Neural crest cell (in vitro differentiated cells): Measurements from ENCODE around the gene C22orf39. TPM values are rescaled to one million over a fixed set of nuclear protein-coding genes. Genes with fewer than 3 reads are reported as not detected.

Source experiments
- DNase-seq: peaks from one replicate; pipeline ENCODE4 v3.0.0; 2021; ENCODE audit warnings: low read depth, mixed read lengths, low spot score
- H3K27ac Mint-ChIP-seq: one replicate; pipeline ENCODE4 v1.8.0; 2021; ENCODE audit warnings: mild to moderate bottlenecking, mixed read lengths; ENCODE audit not compliant: unreplicated experiment
- H3K27me3 Mint-ChIP-seq: 2 replicates; pipeline ENCODE4 v1.8.0; 2021; ENCODE audit warnings: low read depth, mild to moderate bottlenecking, mixed read lengths
- H3K36me3 Mint-ChIP-seq: 2 replicates; pipeline ENCODE4 v1.8.0; 2021; ENCODE audit warnings: low read depth, mild to moderate bottlenecking, mixed read lengths
- H3K4me1 Mint-ChIP-seq: 2 replicates; pipeline ENCODE4 v1.8.0; 2021; ENCODE audit warnings: mixed read lengths
- H3K4me3 Mint-ChIP-seq: one replicate; pipeline ENCODE4 v1.8.0; 2021; ENCODE audit warnings: mild to moderate bottlenecking, mixed read lengths
- H3K9me3 Mint-ChIP-seq: 2 replicates; pipeline ENCODE4 v1.8.0; 2021; ENCODE audit warnings: mixed read lengths
- total RNA-seq: library from RNA; stranded (reverse); gene quantifications from 2 replicates; pipeline ENCODE4 v1.2.1, GENCODE V29; 2021
- TF ChIP-seq, protein P1 (sequence below): fragments of 200-600 bp; sonication (generic); conservative IDR thresholded peaks from 2 replicates; pipeline ENCODE4 v1.5.0; 2021; ENCODE audit warnings: antibody characterized with exemption, mild to moderate bottlenecking

C22orf39 gene
- total RNA-seq, 1 donor from 2014 or later = 38.0 TPM

GRCh38 chr22:19483481-19484244, 36.2 kb upstream of the C22orf39 start:
- H3K27ac Mint-ChIP-seq = no peak overlapping the region
- no peak overlapping the region for H3K4me3 Mint-ChIP-seq
- no peaks in the 10 kb centered on the region for H3K27me3 Mint-ChIP-seq
- peaks cover 18% of the 10 kb centered on the region for H3K4me1 Mint-ChIP-seq
- TF ChIP-seq, protein P1, sequence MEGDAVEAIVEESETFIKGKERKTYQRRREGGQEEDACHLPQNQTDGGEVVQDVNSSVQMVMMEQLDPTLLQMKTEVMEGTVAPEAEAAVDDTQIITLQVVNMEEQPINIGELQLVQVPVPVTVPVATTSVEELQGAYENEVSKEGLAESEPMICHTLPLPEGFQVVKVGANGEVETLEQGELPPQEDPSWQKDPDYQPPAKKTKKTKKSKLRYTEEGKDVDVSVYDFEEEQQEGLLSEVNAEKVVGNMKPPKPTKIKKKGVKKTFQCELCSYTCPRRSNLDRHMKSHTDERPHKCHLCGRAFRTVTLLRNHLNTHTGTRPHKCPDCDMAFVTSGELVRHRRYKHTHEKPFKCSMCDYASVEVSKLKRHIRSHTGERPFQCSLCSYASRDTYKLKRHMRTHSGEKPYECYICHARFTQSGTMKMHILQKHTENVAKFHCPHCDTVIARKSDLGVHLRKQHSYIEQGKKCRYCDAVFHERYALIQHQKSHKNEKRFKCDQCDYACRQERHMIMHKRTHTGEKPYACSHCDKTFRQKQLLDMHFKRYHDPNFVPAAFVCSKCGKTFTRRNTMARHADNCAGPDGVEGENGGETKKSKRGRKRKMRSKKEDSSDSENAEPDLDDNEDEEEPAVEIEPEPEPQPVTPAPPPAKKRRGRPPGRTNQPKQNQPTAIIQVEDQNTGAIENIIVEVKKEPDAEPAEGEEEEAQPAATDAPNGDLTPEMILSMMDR = no peak
- DNase-seq = no peak
- H3K9me3 Mint-ChIP-seq = no peaks in the 10 kb centered on the region
- peaks cover 7% of the 10 kb centered on the region for H3K36me3 Mint-ChIP-seq

- no peak for DNase-seq
- TF ChIP-seq, protein P1 = no peak
- no peak overlapping the region for H3K4me3 Mint-ChIP-seq
- peaks cover 28% of the 10 kb centered on the region for H3K4me1 Mint-ChIP-seq
- no peaks in the 10 kb centered on the region for H3K27me3 Mint-ChIP-seq
- H3K36me3 Mint-ChIP-seq = peaks cover 7% of the 10 kb centered on the region
- no peak overlapping the region for H3K27ac Mint-ChIP-seq
- no peaks in the 10 kb centered on the region for H3K9me3 Mint-ChIP-seq
Observed at GRCh38 chr22:19482297-19482696, 34.8 kb upstream of the C22orf39 start.

DNA sequence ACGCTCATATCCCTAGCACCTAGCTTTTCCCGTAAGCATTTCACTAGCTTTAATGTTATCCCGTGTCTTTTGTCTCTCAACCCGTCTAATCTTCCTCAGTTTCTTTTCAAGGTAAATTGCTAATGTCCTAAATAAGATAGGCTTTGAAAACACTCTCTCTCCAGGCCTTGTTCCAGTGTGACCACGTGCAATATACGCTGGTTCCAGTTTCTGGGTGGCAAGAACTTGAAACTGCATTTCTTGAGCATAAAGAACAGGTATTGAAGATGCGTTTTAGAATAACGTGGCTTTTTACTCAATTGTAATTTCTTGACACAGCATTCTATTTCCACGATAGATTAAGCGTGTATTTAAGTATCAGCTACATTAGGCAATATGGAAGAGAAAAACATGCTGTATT, 33.3 kb upstream of the C22orf39 start:
- TF ChIP-seq, protein P1 = no peak
- H3K4me3 Mint-ChIP-seq = peak overlapping the region; percentile 94
- peaks cover 4% of the 10 kb centered on the region for H3K36me3 Mint-ChIP-seq
- peak overlapping the region; percentile 70 for H3K27ac Mint-ChIP-seq
- DNase-seq = no peak
- H3K4me1 Mint-ChIP-seq = peaks cover 32% of the 10 kb centered on the region
- no peaks in the 10 kb centered on the region for H3K9me3 Mint-ChIP-seq
- H3K27me3 Mint-ChIP-seq = no peaks in the 10 kb centered on the region

DNA sequence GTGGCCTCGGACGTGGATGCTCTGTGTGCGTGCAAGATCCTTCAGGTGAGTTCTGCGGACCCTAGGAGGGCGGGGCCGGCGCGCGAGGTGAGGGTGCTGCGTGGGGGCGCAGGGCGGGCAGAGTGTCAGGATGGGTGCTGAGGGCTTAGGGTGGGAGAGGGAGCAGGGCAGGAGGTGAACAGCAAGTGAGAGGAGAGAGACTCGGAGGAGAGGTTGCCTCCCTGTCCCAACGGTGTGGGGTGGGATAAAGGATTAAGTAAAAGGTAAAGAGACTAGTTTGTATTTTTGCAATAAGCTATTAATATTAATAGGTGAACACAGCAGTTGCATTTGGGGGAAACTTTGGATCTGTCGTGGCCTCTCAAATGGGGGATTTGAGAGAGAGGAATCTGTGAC, 32.7 kb upstream of the C22orf39 start:
- no peaks in the 10 kb centered on the region for H3K9me3 Mint-ChIP-seq
- H3K27me3 Mint-ChIP-seq = no peaks in the 10 kb centered on the region
- peak overlapping the region; percentile 94 for H3K4me3 Mint-ChIP-seq
- DNase-seq = no peak
- peaks cover 2% of the 10 kb centered on the region for H3K36me3 Mint-ChIP-seq
- TF ChIP-seq, protein P1 = no peak
- H3K4me1 Mint-ChIP-seq = peaks cover 32% of the 10 kb centered on the region
- peak overlapping the region; percentile 100 for H3K27ac Mint-ChIP-seq

- Mint-ChIP-seq H3K27ac (peak within 1 kb of the TSS; percentile 100), H3K27me3 (no peaks in the 10 kb centered on the region), H3K4me1 (peaks cover 32% of the 10 kb centered on the region), H3K36me3 (no peaks in the 10 kb centered on the region), H3K4me3 (peak within 1 kb of the TSS; percentile 94), H3K9me3 (no peaks in the 10 kb centered on the region)
- DNase-seq = peak; percentile 84
- TF ChIP-seq, protein P1 = no peak
Observed at GRCh38 chr22:19479355-19480172, 32.1 kb upstream of the C22orf39 start, which contains the start of gene CDC45. TSS of gene CDC45 (plus strand) at chr22:19479920. CDS start at chr22:19479969, 49 bp downstream.
